PC-9 (cell line): Measurements from ENCODE around the gene ME3.

Source experiments
- CTCF ChIP-seq: fragments of 200-600 bp; sonication (generic); conservative IDR thresholded peaks from 2 replicates; pipeline ENCODE4 v1.6.1; 2017; ENCODE audit warnings: mixed run types, antibody characterized with exemption, mild to moderate bottlenecking, moderate library complexity
- EZH2 ChIP-seq: fragments of 200-600 bp; sonication (generic); IDR thresholded peaks from 2 replicates; pipeline ENCODE4 v1.8.0; 2017; ENCODE audit warnings: antibody characterized with exemption, low read depth

- TF ChIP-seq CTCF (no peak), EZH2 (no peak)
Measured at GRCh38 chr11:86586307-86586706, 86.1 kb downstream of the ME3 start.
